H4 (cell line): ENCODE data around the gene TAF5L. TPM values are rescaled to one million over a fixed set of nuclear protein-coding genes. Genes with fewer than 3 reads are reported as not detected.
"Not testable (repeated sequence)": the region's sequence is repeated elsewhere in the genome, so short reads cannot be mapped to it uniquely, and the experiment has no call there.

Source experiments
- DNase-seq: peaks from one replicate; pipeline ENCODE4 v3.0.0-alpha.2; 2015; ENCODE audit warnings: low spot score
- total RNA-seq: library from RNA; depleted of rRNA; stranded (reverse); fragments of >200 nt; shearing (Covaris generic); gene quantifications from 2 replicates; pipeline ENCODE4 v1.2.3, GENCODE V29; 2014

Gene TAF5L
- total RNA-seq, 1 experiment from 2014 or later: 13.9 TPM

DNA sequence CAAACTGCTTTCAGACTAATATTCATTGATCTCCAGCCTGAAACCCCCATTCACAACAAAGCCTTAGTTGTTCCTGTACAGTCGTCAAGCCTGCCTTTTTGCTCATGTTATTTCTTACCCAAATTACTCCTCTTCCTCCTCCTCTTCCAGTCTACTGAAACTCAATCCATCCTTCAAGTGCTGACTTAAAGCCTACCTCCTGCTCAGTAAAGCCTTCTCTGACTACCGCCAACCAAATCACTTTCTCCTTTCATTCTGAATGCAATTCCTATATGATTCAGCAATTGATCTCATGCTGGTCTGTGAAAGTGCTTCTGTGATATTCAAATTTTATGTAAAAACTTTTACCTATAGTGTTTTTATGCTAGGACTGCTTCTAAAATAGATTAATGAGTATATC is 18.6 kb downstream of the TAF5L start:
- DNase-seq: no peak

DNA sequence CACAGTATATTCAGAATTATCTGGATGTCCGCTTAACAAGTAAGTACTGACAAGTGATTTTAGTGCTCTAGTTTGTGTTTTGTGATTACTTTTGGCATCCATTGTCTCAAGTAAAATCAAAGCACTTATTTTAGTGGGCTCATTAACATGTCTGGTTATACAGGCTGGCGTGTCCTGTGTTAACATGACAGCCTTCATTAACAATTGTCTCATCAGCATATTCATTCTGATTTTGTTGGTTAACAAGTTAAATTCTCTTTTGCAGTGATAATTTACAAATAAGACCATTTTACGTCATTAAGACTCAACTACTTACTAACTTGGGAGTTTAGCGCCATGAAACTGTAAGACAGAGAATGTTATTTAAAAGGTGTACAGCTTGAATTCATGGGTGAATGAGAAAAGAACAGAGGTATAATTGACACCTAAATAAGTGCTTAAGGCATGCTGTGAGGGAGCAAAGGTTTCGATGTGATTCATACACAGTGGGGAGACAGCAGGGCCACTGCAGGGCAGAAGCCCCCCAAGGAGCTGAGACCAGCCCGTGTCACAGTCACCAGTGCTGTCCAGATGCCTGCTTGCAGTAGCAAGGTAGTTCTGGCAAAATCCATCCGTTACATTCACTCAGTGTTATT is 22.4 kb downstream of the TAF5L start:
- no peak for DNase-seq

DNA sequence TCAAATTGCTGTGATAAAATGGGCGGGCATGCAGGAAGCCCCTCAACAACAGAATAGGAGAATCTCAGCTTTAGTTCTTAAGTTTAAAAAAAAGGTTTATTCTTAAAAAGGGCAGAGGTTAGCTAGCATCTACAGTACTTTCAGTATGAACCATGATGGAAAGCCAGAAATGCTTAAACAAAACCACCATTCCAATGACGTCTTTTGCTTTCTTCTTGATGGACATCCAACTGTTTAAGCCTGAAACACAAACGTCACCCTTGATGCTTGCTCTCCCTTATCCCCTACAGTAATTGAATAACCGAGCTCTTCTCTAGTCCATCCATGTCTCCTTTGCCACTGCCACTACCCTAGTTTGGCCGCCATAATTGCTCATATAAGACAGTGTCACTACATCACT is 25.7 kb downstream of the TAF5L start:
- DNase-seq: no peak

- DNase-seq: no peak
Observed at GRCh38 chr1:229599218-229599954, 26.5 kb downstream of the TAF5L start.

GRCh38 chr1:229597877-229598276 is 28.0 kb downstream of the TAF5L start:
- no peak for DNase-seq

- DNase-seq: peak; percentile 21
Observed at GRCh38 chr1:229596925-229597699, 28.8 kb downstream of the TAF5L start.

DNA sequence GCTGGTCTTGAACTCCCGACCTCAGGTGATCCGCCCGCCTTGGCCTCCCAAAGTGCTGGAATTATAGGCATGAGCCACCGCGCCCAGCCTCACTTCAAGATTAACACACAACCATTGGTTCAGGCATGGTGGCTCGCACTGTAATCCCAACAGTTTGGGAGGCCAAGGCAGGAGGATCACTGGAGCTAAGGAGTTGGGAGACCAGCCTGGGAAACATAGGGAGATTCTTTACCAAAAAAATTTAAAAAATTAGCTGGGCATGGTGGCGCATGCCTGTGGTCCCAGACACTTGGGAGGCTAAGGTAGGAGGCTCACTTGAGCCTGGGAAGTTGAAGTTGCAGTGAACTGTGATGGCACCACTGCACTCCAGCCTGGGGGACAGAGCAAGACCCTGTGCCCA is 30.0 kb downstream of the TAF5L start:
- not testable (repeated sequence) for DNase-seq

DNA sequence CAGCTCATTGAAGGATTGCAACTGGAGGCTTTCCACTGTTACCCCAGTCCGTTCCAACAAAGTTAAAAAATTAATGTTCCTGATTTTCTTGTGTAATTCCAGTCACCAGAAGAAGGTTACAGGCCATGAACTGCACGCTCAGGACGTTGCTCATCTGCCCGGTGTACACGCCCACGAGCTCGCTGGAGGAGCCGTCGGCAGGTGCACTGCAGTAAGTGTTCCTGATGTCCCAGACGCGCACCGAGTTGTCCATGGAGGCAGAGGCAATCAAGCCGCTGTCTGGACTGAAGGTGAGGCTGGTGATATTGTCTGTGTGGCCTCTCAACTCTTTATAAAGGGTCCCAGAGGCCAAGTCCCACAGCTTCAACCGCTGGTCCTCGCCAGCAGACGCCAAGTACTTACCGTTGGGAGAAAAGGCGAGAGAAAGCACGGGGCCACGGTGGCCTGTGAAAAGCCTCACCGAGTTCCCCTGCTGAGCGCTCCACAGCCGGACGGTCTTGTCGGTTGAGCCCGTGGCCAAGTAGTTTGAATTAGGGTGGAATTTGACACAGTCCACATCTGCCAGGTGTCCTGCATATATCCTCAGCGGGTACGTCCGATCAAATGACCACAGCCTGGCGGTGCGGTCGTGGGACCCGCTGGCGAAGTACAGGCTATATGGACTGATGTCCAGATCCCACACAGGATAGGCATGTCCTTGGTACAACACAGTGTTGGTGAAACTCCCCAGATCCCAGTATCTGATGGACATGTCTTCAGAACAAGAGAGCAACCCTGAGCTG is 31.5 kb downstream of the TAF5L start:
- no peak for DNase-seq

- no peak for DNase-seq
Observed at GRCh38 chr1:229593800-229594199, 32.1 kb downstream of the TAF5L start.

DNA sequence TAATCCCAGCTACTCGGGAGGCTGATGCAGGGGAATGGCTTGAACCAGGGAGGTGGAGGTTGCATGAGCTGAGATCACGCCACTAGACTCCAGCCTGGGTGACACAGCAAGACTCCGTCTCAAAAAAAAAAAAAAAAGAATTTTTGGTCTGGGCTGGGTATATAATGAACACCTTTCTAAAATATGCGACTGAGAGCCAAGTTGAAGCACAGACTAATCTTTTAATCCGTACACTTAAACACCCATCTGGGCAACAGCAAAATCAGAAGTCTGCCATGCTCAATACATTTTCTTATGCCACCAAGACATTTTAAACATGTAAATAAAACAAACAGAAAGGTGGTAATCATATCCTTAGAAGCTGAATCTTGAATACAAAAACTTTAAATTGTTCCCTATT is 35.8 kb downstream of the TAF5L start:
- no peak for DNase-seq

GRCh38 chr1:229585338-229585737 is 40.6 kb downstream of the TAF5L start:
- DNase-seq: no peak

GRCh38 chr1:229582715-229583114 is 43.2 kb downstream of the TAF5L start:
- DNase-seq: no peak

- no peak for DNase-seq
Observed at GRCh38 chr1:229582011-229582694, 43.8 kb downstream of the TAF5L start.

DNA sequence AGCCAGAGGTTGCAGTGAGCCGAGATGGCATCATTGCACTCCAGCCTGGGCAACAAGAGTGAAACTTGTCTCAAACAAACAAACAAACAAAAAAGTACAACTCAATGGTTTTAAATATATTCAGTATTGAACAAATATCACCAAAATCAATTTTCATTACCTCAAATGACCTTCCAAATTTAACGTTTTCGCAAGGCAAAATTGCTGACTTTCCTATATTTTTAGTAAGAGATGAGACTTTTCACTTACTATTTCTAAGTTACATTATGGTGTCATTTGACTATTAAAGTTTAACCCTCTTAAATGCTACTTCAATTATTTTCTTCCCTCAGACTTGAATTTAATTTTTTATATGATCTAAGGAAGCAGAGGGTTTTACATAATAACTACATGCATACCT is 44.4 kb downstream of the TAF5L start:
- no peak for DNase-seq

GRCh38 chr1:229579059-229579673 is 46.8 kb downstream of the TAF5L start:
- DNase-seq: no peak

DNA sequence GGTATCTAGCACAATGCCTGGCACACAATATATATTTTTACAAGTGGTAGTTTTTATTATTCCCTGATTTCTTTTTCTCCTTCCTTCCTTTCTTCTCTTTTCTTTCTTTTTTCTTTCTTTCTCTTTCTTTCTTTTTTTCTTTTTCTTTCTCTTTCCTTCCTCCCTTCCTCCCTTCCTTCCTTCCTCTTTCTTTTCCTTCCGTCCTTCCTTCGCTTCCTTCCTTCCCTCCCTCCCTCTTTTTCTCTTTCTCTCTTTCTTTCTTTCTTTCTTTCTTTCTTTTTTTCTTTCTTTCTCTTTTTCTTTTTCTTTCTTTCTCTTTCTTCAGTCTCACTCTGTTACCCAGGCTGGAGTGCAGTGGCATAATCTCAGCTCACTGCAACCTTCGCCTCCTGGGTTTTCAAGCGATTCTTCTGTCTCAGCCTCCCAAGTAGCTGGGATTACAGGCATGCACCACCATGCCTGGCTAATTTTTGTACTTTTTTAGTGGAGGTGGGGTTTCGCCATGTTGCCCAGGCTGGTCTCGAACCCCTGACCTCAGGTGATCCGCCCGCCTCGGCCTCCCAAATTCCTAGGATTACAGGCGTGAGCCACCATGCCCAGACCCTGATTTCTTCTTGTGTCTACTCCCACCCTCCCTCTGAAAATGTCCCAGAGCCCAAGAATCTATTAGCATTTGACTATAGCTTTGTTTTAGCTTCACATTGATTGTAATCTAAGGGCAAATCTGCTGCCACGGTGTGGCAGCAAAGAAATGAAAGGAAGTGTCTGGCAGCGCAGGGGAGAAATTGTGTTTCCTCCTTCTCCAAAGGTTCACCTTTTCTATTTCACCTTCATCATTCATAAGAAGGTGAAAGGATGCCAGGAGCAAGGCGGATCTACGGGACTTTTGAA is 47.5 kb downstream of the TAF5L start:
- no peak for DNase-seq

DNA sequence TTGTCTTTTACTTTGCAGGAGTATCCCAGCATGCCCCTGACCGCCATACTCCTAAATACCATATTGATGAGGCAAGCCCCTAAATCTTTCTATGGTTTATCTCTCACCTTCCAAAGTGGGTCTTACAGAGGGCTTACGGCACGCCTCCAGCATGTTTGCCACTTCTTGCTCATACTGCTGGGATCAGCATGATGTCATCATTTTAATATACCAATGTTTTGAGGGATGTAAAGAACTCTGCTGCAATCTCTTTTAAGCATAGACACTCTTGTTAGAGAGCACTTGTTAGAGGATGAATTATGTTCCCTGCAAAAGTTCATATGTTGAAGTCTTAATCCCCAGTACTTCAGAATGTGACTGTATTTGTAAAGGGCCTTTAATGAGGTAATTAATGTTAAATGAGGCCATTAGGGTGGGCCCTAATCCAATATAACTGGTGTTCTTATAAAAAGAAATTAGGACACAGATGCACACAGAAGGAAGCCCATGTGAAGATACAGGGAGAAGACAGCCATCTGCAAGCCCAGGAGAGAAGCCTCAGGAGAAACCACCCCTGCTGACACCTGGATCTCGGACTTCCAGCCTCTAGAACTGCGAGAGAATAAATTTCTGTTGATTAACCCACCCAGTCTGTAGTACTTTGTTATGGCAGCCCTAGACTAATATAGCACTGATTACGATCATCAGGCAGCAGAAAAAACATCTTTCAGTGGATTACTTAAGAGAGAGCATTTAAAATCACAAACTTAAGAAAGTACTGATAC is 51.1 kb downstream of the TAF5L start:
- no peak for DNase-seq

GRCh38 chr1:229572286-229572685 is 53.6 kb downstream of the TAF5L start:
- no peak for DNase-seq

- DNase-seq: no peak
Observed at GRCh38 chr1:229570891-229571516, 54.9 kb downstream of the TAF5L start.
